ENCODE results near the gene MAGEL2.
"Not testable (repeated sequence)": the region's sequence is repeated elsewhere in the genome, so short reads cannot be mapped to it uniquely, and the experiment has no call there.

The MAGEL2 gene

GRCh38 chr15:23599053-23599452 lies 48.6 kb downstream of the MAGEL2 start:
- no peaks in the 10 kb centered on the region for H3K36me3 ChIP-seq (ENCODE audit: control insufficient read depth, low read depth, low read length)
- H3K27me3 ChIP-seq (ENCODE audit: control insufficient read depth, insufficient read depth, low read length) = no peaks in the 10 kb centered on the region
- no peak overlapping the region for H3K4me3 ChIP-seq (ENCODE audit: low read length)
- no peak overlapping the region for H3K27ac ChIP-seq (ENCODE audit: low read length)
- H3K4me1 ChIP-seq (ENCODE audit: control insufficient read depth, low read depth, low read length) = no peaks in the 10 kb centered on the region
- no peak overlapping the region for H3K9ac ChIP-seq (ENCODE audit: low read length)
- peaks cover 23% of the 10 kb centered on the region for H3K9me3 ChIP-seq (ENCODE audit: control insufficient read depth, low read depth, low read length)

- H3K27me3 ChIP-seq (ENCODE audit: control insufficient read depth, insufficient read depth, low read length); H3K4me1 ChIP-seq (ENCODE audit: control insufficient read depth, low read depth, low read length); H3K9ac ChIP-seq (ENCODE audit: low read length); H3K4me3 ChIP-seq (ENCODE audit: low read length); H3K36me3 ChIP-seq (ENCODE audit: control insufficient read depth, low read depth, low read length); H3K27ac ChIP-seq (ENCODE audit: low read length): not testable (repeated sequence)
- peaks cover 19% of the 10 kb centered on the region for H3K9me3 ChIP-seq (ENCODE audit: control insufficient read depth, low read depth, low read length)
These were observed 50.4 kb downstream of the MAGEL2 start for GRCh38 chr15:23597278-23597677.

GRCh38 chr15:23596736-23597135 lies 50.9 kb downstream of the MAGEL2 start:
- H3K9me3 ChIP-seq (ENCODE audit: control insufficient read depth, low read depth, low read length) = peaks cover 16% of the 10 kb centered on the region
- H3K4me1 ChIP-seq (ENCODE audit: control insufficient read depth, low read depth, low read length) = no peaks in the 10 kb centered on the region
- H3K36me3 ChIP-seq (ENCODE audit: control insufficient read depth, low read depth, low read length) = no peaks in the 10 kb centered on the region
- H3K27ac ChIP-seq (ENCODE audit: low read length) = no peak overlapping the region
- H3K27me3 ChIP-seq (ENCODE audit: control insufficient read depth, insufficient read depth, low read length) = no peaks in the 10 kb centered on the region
- H3K4me3 ChIP-seq (ENCODE audit: low read length) = no peak overlapping the region
- H3K9ac ChIP-seq (ENCODE audit: low read length) = no peak overlapping the region

GRCh38 chr15:23595368-23595767 lies 52.3 kb downstream of the MAGEL2 start:
- Histone ChIP-seq H3K27ac (ENCODE audit: low read length) (no peak overlapping the region), H3K9me3 (ENCODE audit: control insufficient read depth, low read depth, low read length) (peaks cover 16% of the 10 kb centered on the region), H3K4me1 (ENCODE audit: control insufficient read depth, low read depth, low read length) (no peaks in the 10 kb centered on the region), H3K4me3 (ENCODE audit: low read length) (no peak overlapping the region), H3K36me3 (ENCODE audit: control insufficient read depth, low read depth, low read length) (no peaks in the 10 kb centered on the region), H3K9ac (ENCODE audit: low read length) (no peak overlapping the region), H3K27me3 (ENCODE audit: control insufficient read depth, insufficient read depth, low read length) (no peaks in the 10 kb centered on the region)

GRCh38 chr15:23594252-23594770 lies 53.4 kb downstream of the MAGEL2 start:
- H3K9ac ChIP-seq (ENCODE audit: low read length) = no peak overlapping the region
- peaks cover 18% of the 10 kb centered on the region for H3K9me3 ChIP-seq (ENCODE audit: control insufficient read depth, low read depth, low read length)
- no peaks in the 10 kb centered on the region for H3K27me3 ChIP-seq (ENCODE audit: control insufficient read depth, insufficient read depth, low read length)
- no peaks in the 10 kb centered on the region for H3K4me1 ChIP-seq (ENCODE audit: control insufficient read depth, low read depth, low read length)
- H3K4me3 ChIP-seq (ENCODE audit: low read length) = no peak overlapping the region
- no peaks in the 10 kb centered on the region for H3K36me3 ChIP-seq (ENCODE audit: control insufficient read depth, low read depth, low read length)
- H3K27ac ChIP-seq (ENCODE audit: low read length) = no peak overlapping the region

Measured in iPS-18a (cell line).